Body of pancreas (tissue), 4 donors: ENCODE results near the gene RFFL. TPM values are rescaled to one million over a fixed set of nuclear protein-coding genes. Genes with fewer than 3 reads are reported as not detected.
"Not testable (repeated sequence)": the region's sequence is repeated elsewhere in the genome, so short reads cannot be mapped to it uniquely, and the experiment has no call there.

Source experiments
- ATAC-seq: fragments of 150-250 bp; one replicate; pipeline ENCODE4 v1.9.1; 2016
- DNase-seq, 4 donors: peaks; one replicate each; pipeline ENCODE4 v3.0.0-alpha.2; 2019
- H3K27ac ChIP-seq, 4 donors: fragments of 200-600 bp; sonication (generic); 1 replicate in 3 of 4; 2 replicates in 1 of 4; pipeline versions ENCODE4 v1.5.1 to v1.6.1; 2016 to 2019; ENCODE audit warnings: mild to moderate bottlenecking in 1 of 4, mixed read lengths in 1 of 4, moderate library complexity in 1 of 4
- H3K27me3 ChIP-seq, 2 donors: fragments of 200-600 bp; sonication (generic); one replicate each; pipeline ENCODE4 v1.6.0; 2016; ENCODE audit warnings: mild to moderate bottlenecking in 1 of 2
- H3K36me3 ChIP-seq, 2 donors: fragments of 200-600 bp; sonication (generic); replicated peaks in 1 of 2; 2 replicates each; pipeline ENCODE4 v1.5.1; 2016; ENCODE audit warnings: low read depth in 2 of 2; ENCODE audit not compliant: insufficient read depth in 1 of 2
- H3K4me1 ChIP-seq: fragments of 200-600 bp; sonication (generic); one replicate; pipeline ENCODE4 v1.6.0; 2016
- H3K4me3 ChIP-seq, 2 donors: fragments of 200-600 bp; sonication (generic); 1 replicate in 1 of 2; 2 replicates in 1 of 2; pipeline ENCODE4 v1.5.1; 2016 to 2019
- H3K9me3 ChIP-seq, 3 donors: fragments of 200-600 bp; sonication (generic); 1 replicate in 2 of 3; 2 replicates in 1 of 3; pipeline ENCODE4 v1.5.1; 2016
- CTCF ChIP-seq, 7 experiments: fragments of 450-650 bp in 4 of 7; fragments of 200-600 bp in 3 of 7; sonication (generic) in 3 of 7; IDR thresholded peaks; one replicate each; pipeline ENCODE4 v1.5.1; 2016 to 2019; ENCODE audit warnings: antibody characterized with exemption in 7 of 7
- POLR2A ChIP-seq, 3 donors: fragments of 450-650 bp; IDR thresholded peaks; one replicate each; pipeline ENCODE4 v1.6.1; 2016; ENCODE audit warnings: antibody characterized with exemption in 3 of 3, mild to moderate bottlenecking in 2 of 3
- WGBS, 2 donors: methylation state at CpG; one replicate each; pipeline ENCODE4 v1.1.5; 2017; 5-methylcytosine and 5-hydroxymethylcytosine counted together
- intact Hi-C: fragments of 100-400 bp; cut with DNase I; formaldehyde crosslinking; loops from one replicate; pipeline ENCODE4 v1.15.1; 2023
- total RNA-seq, 2 donors: library from RNA; depleted of rRNA; stranded (reverse); fragments of >200 nt; gene quantifications; one replicate each; pipeline ENCODE4 v1.1.0, GENCODE V29; 2016

The RFFL gene
- total RNA-seq, 2 donors from 2014 or later: 11.9 to 17.8 TPM

GRCh38 chr17:35046740-35047283 lies 16.7 kb downstream of the RFFL start:
- H3K27ac ChIP-seq: peak overlapping the region in 3 of 4 donors; percentile 75 to 88 (median 79)
- WGBS, 2 donors: 31 to 43% methylated on average over 5 of the region's 5 CpGs
- H3K9me3 ChIP-seq: no peaks in the 10 kb centered on the region
- TF ChIP-seq CTCF (IDR thresholded peaks at IDR 0.05): no peak
- no peak for TF ChIP-seq POLR2A (IDR thresholded peaks at IDR 0.05)
- H3K36me3 ChIP-seq: no peaks in the 10 kb centered on the region
- no peaks in the 10 kb centered on the region for H3K27me3 ChIP-seq
- peaks cover 71% of the 10 kb centered on the region for H3K4me1 ChIP-seq
- intact Hi-C loops: no loop called here
- peak in 1 of 4 donors; percentile 16 for DNase-seq
- H3K4me3 ChIP-seq: no peak overlapping the region
- no peak for ATAC-seq

- no peak for DNase-seq
- intact Hi-C loops: no loop called here
These were observed 17.3 kb downstream of the RFFL start for GRCh38 chr17:35046245-35046644.

GRCh38 chr17:35045458-35045979 lies 18.0 kb downstream of the RFFL start:
- Histone ChIP-seq H3K27ac (peak overlapping the region in 3 of 4 donors; percentile 75 to 88 (median 79)), H3K4me1 (peaks cover 58% of the 10 kb centered on the region)
- ATAC-seq (peak; percentile 83), DNase-seq (peak; percentile 57 to 80 (median 68))
- TF ChIP-seq CTCF (IDR thresholded peaks at IDR 0.05): peak in 1 of 7 experiments; percentile 8
- H3K9me3 ChIP-seq, H3K36me3 ChIP-seq, H3K4me3 ChIP-seq, intact Hi-C loops, H3K27me3 ChIP-seq: not testable (repeated sequence)
- 21 to 24% methylated on average over 13 of the region's 13 CpGs for WGBS, 2 donors

More at GRCh38 chr17:35046245-35046644, 17.3 kb downstream of the RFFL start:
- Histone ChIP-seq H3K36me3 (no peaks in the 10 kb centered on the region), H3K9me3 (no peaks in the 10 kb centered on the region), H3K4me1 (peaks cover 66% of the 10 kb centered on the region), H3K27ac (peak overlapping the region in 3 of 4 donors; percentile 75 to 88 (median 79)), H3K27me3 (no peaks in the 10 kb centered on the region), H3K4me3 (no peak overlapping the region)
- TF ChIP-seq CTCF (IDR thresholded peaks at IDR 0.05) (no peak), POLR2A (IDR thresholded peaks at IDR 0.05) (no peak)
- WGBS, 2 donors: 49 to 50% methylated on average over 4 of the region's 4 CpGs
- no peak for ATAC-seq

GRCh38 chr17:35044181-35044580 lies 19.3 kb downstream of the RFFL start:
- Histone ChIP-seq H3K27me3 (no peaks in the 10 kb centered on the region), H3K36me3 (no peaks in the 10 kb centered on the region), H3K4me1 (peaks cover 45% of the 10 kb centered on the region), H3K27ac (peak overlapping the region in 3 of 4 donors; percentile 75 to 88 (median 79)), H3K9me3 (no peaks in the 10 kb centered on the region), H3K4me3 (no peak overlapping the region)
- no peak for ATAC-seq
- DNase-seq: peak in 1 of 4 donors; percentile 51
- 56 to 66% methylated on average over 8 of the region's 8 CpGs for WGBS, 2 donors
- TF ChIP-seq CTCF (IDR thresholded peaks at IDR 0.05): no peak
- no peak for TF ChIP-seq POLR2A (IDR thresholded peaks at IDR 0.05)
- intact Hi-C loops: no loop called here

DNA sequence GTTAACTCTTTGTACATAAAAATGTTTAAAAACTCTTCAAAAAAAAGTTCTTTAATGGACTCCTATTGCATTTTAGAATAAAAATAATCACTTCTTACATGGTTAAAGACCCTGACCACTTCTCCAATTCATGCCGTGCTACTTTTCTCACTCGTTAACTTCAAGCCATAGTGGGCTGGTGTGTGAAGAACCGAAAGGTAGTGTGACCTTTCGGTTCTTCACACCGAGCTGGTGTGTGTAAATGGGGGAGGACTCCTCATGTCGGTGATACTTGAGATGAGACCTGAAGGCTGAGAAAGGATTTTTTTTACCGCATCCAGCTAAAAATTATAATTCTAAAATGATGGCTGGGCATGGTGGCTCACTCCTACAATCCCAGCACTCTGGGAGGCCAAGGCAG lies 22.1 kb downstream of the RFFL start:
- H3K4me3 ChIP-seq: no peak overlapping the region
- WGBS, 2 donors: 96 to 97% methylated on average over 7 of the region's 7 CpGs
- no peaks in the 10 kb centered on the region for H3K27me3 ChIP-seq
- H3K4me1 ChIP-seq: peaks cover 19% of the 10 kb centered on the region
- H3K36me3 ChIP-seq: no peaks in the 10 kb centered on the region
- DNase-seq (no peak), ATAC-seq (no peak)
- intact Hi-C loops: no loop called here
- H3K27ac ChIP-seq: no peak overlapping the region
- no peaks in the 10 kb centered on the region for H3K9me3 ChIP-seq
- TF ChIP-seq CTCF (IDR thresholded peaks at IDR 0.05) (no peak), POLR2A (IDR thresholded peaks at IDR 0.05) (no peak)
